Cortex of kidney (tissue), 1 donor: ENCODE results near the gene PRC1.

Source experiments
- DNase-seq: peaks from one replicate; lab custom pipeline; 2025; lab: John Stamatoyannopoulos, UW

The PRC1 gene

GRCh38 chr15:90990446-90990845 lies 3.9 kb downstream of the PRC1 start:
- DNase-seq, result no peak

DNA sequence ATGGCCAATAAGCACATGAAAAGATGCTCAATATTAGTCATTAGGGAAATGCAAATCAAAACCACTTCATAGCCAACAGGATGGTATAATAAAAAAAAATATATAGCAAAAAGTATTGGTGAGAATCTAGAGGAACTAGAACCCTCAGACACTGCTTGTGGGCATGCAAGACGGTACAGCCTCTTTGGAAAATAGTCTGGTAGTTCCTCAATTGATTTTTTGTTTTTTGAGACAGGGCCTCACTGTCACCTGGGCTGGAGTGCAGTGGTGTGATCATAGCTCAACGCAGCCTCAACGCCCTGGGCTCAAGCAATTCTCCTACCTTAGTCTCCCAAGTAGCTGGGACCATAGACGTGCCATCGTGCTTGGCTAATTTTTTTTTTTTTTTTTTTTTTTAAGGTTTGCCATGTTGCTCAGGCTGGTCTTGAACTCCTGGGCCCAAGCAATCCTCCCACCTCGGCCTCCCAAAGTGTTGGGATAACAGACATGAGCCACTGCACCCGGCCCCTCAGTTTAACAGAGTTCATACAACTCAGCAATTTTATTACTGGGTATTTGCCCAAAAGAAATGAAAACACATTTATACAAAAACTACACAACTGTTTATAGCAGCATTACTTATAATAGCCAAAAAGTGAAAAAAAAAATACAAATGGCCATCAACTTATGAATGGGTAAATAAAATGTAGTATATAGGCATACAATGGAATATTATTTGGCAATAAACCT lies 5.1 kb downstream of the PRC1 start:
- no peak for DNase-seq

GRCh38 chr15:90988296-90988695 lies 6.0 kb downstream of the PRC1 start:
- no peak for DNase-seq

DNA sequence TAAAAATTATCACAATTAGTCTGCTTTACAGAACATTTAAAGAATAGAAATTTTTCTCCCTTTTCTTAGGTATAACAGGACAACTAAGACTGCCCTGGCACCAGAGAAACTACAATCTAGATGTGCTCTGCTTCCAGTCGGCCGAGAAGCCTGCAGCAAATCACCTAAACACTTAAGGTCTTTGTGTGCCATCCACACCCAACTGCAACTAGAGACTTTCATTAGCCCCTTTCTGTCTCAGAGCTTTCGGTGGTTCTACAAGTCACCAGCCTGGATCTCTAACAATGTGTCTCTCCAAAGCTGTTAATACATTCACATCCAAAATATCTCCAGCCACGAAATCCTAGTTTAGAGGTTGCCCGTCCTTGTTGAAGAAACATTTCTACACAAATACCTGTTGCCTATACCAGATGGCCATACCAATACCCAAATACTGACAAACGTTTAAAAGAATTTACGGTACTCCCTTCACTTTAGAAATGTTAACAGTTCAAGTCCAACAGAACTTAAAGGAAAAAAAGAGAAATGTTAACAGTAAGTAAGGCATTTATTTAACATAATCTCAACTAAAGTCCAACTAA lies 6.7 kb downstream of the PRC1 start:
- DNase-seq, result no peak

- no peak for DNase-seq
Observed at GRCh38 chr15:90986790-90987507, 7.4 kb downstream of the PRC1 start.

- DNase-seq, result no peak
Observed at GRCh38 chr15:90982135-90982534, 12.2 kb downstream of the PRC1 start.

DNA sequence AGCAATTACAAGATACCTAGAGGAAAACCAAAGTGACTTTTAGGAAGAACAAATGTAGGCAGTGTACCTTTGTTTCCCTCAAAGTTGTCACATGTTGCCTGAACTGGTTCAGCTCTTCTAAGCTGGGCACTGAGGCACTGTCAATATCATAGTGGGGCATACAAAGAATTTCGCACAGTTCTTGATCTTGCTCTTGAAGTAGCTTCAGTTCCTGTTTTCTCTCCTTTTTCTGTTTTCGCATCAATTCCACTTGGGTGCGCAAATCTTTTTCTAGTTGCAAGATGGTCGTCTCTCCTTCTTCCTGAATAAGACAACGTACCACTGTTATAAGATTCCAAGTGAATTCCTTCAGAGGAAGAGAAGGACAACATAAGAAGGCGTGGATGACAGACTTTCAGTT lies 12.7 kb downstream of the PRC1 start:
- no peak for DNase-seq

DNA sequence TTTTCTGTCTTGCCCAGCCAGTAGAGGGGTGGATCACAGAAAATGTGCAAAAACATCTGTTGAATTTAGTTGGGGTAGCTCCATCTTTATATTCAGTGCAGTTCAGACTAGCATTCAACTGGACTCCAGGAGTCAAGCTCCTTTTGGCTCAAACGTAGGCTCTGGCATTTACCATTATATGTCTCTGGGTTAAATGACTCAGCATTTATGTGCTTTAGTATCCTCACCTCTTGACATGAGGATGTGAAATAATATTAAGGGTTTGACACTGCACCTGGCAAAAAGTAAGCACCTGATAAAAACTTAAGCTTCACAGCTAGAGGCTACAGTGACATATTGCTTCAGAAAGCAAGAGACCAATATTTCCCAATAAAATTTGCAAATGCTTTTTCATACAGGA lies 14.8 kb downstream of the PRC1 start:
- DNase-seq, result no peak

GRCh38 chr15:90974216-90974615 lies 20.1 kb downstream of the PRC1 start:
- no peak for DNase-seq

GRCh38 chr15:90972133-90972532 lies 22.2 kb downstream of the PRC1 start:
- no peak for DNase-seq

- no peak for DNase-seq
Observed at GRCh38 chr15:90970274-90970673, 24.1 kb downstream of the PRC1 start.

DNA sequence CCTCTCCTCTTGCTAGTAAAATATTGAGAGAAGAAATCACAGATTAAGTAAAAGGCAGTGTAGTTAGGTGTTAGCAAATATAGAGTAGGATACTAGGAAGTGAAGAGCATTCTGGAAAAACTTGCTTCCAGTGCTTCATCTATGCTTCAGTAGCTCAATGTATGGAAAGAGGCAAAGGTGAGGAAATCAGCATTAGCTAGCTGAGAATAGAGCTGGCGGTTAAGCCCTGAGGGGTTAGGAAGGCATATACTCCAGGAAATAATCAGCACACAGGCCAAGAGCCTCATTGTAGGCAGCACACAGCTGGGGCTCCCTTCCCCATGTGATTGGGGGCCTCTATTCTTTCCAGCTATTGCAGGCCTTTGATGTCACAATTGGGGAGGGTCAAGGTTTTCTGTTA lies 25.9 kb downstream of the PRC1 start:
- DNase-seq, result no peak

- no peak for DNase-seq
Observed at GRCh38 chr15:90967206-90967605, 27.1 kb downstream of the PRC1 start.

DNA sequence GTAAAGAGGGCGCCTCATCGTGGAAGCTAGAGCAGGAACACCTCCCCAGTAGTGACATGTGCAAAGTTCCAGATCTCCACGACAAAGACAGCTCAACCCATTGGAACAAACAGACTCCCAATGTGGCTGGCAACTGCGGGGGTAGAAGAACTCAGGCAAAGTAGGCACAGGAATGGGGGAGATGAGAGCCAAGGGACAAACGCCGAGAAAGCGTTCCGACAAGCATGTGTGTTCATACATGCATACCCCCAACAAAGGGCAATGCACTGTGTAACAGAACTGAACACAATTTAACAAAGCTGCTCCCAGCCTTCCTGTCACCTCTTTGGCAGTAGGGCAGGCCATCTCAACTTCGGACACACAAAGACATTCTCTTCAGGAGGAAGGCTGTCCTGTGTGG lies 28.1 kb downstream of the PRC1 start:
- no peak for DNase-seq

- no peak for DNase-seq
Observed at GRCh38 chr15:90962021-90962420, 32.3 kb downstream of the PRC1 start.

DNA sequence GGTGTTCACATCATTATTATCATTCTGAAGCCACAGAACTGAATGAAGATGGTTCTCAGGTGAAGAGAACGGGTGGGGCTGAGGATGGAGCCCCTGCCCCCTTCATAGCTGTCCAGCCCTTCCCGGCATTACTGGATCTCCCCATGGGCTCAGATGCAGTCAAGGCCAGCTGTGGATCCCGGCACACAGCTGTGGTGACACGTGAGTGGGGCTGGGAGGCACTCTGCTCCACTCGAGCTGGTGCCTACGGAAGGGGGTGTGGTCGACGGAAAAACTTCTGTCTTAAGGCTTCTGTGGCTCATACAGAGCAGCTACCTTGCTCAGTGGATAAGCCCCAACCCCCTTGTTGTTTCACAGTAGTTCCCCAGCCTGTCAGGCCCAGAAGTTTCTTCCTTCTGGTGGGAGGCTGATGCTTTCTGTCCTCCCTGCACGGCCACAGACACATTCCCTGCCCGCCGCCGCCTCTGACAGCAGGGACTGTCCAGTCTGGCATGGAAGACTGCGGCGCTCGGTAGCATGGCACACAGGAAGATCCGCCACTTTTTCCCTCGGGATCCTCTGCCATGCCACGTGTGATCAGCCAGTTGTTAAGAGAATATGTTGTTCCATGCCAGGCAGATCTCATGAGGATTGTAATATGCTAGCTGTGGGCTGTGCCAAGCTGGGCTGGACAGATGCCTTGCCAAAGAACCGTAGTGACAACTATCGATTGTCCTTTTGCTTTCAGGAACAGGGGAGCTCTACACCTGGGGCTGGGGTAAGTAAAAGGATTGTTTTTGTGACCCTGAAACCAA lies 33.8 kb downstream of the PRC1 start:
- DNase-seq, result no peak

- no peak for DNase-seq
Observed at GRCh38 chr15:90959894-90960293, 34.4 kb downstream of the PRC1 start.

- no peak for DNase-seq
Observed at GRCh38 chr15:90959028-90959595, 35.2 kb downstream of the PRC1 start.

DNA sequence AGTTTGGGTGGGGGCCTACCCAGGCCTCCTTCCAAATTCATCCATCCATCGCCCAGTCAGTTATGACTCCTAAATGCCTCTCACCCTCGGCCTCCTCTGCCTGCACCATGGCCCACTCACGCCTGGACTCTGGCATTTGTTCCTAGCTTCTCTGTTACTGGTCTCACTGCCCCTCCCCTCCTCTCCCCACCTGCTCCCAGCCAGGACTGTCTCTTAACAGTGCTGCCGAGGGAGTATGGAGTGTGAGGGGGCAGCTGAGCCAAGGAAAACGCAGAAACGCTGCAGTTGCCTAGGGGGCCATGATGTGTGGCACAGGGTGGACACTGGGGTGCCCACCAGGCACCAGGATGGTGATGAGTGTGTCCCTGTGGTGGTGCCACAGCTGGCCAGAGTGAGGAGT lies 36.5 kb downstream of the PRC1 start:
- DNase-seq, result no peak

- DNase-seq, result no peak
Observed at GRCh38 chr15:90957031-90957790, 37.1 kb downstream of the PRC1 start.

DNA sequence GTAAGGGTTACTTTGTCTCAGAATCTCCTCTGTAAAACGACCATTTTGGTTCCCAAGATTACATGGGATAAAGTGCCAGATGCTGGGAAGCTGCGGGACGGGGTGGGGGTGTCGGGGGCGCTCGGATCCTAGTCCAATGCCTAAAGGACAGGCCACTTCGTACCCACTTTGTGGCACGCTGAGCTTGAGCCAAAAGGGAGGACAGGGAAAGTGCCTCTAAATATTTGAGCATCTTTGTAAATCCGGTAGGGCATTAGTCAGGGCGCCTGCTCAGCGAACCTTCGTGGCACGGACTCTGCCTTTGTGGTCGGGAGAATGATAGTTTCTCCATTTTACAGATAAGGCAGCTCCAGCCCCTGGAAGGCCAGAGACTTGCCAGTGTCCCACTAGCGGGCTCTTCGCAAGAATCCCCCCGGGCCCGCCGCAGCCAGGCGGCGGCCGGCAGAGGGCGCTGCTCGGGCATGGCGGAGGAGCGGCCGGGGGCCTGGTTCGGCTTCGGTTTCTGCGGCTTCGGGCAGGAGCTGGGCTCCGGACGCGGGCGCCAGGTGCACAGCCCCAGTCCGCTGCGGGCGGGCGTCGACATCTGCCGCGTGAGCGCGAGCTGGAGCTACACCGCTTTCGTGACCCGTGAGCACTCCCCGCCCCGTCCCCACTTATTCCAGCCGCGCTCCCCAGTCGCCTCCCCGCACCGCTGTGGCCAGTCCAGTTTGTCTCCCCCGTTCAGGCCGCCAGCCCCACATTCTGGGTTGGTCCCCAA lies 37.9 kb downstream of the PRC1 start:
- DNase-seq, result no peak
